Left colon (tissue), 2 donors: ENCODE results near the gene MEGF6. TPM values are rescaled to one million over a fixed set of nuclear protein-coding genes. Genes with fewer than 3 reads are reported as not detected.

Experiments
- ATAC-seq: fragments of 200-7000 bp; cut with Tn5 transposase; one replicate; pipeline ENCODE4 v1.9.1; 2020; ENCODE audit warnings: mild to moderate bottlenecking, moderate library complexity
- DNase-seq, 2 donors: peaks; one replicate each; pipeline ENCODE4 v3.0.0-alpha.2; 2020
- intact Hi-C, 2 donors: fragments of 100-400 bp; cut with DNase I in 1 of 2; cut with micrococcal nuclease in 1 of 2; formaldehyde crosslinking; loops; one replicate each; pipeline versions ENCODE4 v1.11.2 to v1.14.0; 2022; cut with DNase I, micrococcal nuclease
- total RNA-seq, 2 donors: library from RNA; stranded (reverse); fragmentation: NEBNext Ultra II Directional; extraction: Animal tissue kit (Norgen Biotek cat#: 25700); gene quantifications; one replicate each; pipeline ENCODE4 v1.2.1, GENCODE V29; 2021
- donor health status: DM: no; HTN: no; CAD: no.
- donor health status: DM: yes; HTN: yes; CAD: no.

The MEGF6 gene
- total RNA-seq, 2 donors from 2014 or later: 6.3 to 8.2 TPM

DNA sequence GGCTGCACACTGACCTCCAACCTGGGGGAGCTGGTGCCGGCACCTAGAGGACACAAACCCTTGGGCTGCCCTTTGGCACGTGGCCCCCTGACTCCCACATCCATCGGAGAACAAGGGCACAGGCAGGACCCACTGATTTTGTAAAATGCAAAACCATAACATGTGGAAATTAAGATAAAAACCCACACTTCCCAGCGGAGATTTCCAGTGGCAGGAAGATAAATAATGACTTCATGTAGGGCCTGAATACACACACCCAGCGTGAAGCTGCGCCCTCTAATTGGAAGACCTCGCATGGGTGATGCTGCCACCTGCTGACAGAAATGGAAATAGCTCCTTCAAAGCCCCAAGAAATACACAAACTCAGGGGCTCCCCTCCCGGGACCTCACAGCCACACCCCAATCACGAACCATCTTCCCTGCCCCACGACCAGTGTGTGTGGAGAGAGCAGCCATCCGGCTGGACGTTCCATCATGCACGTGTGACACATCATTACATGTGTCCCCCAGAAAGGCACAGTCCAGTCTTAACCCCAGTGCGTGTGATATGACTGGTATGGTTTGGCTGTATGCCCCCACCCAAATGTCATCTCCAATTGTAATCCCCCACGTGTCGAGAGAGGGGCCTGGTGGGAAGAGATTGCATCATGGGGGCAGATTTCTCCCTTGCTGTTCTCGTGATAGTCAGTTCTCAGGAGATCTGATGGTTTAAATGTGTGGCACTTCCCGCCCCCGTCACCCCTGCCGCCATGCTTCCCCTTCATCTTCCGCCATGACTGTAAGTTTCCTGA is 7.8 kb upstream of the MEGF6 start:
- intact Hi-C loops: loop anchor here in 1 of 2 donors (5.0 kb wide), 2 partner anchors 52 to 132 kb away; no protein-coding TSS in a partner anchor
- ATAC-seq (peak; percentile 84), DNase-seq (peak; percentile 68 to 80)

DNA sequence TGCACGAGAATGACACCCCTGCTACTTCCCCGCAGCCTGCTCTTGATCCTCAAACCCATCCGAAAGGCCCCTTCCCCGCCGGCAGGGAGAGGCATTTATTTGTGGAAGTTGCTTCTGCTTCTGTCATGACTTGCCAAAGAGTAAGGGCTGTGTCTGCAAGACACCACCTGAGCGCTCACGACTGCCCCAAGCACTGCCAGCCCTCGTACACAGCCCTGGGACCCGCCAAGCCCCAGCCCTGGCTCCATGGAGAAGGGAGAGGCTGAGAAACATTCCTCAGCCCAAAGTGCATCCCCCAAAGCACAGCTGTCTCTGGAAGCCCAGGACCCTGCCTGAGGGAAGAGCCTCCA is 7.2 kb upstream of the MEGF6 start:
- DNase-seq: no peak
- peak; percentile 2 for ATAC-seq
- intact Hi-C loops: loop anchor here in 1 of 2 donors (5.0 kb wide), 2 partner anchors 51 to 131 kb away; no protein-coding TSS in a partner anchor

DNA sequence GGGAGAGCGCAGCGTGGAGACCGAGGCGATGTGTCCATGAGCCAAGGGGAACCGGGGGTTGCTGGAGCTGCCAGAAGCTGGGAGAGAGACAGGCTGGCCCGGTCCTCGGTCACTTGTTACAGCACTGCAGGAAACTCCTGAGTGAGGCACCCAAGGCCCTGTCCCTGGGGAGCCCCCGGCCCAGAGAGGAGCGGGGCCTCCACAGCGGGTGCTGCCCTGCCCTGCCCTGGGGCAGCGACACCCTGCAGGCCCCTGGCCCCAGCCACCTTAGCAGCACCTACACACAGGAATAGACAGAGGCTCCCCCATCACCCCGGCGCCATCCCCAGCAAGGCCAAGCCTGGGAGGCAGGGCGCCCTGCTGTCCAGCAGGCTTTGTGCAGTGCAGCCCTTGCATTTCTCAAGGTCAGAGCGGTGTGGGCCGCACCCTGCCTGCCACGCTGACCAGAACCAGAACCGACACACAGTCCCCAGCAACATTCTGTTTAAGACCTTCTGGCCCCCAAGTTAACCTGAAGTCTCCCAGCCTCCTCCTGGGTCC is 6.6 kb upstream of the MEGF6 start:
- DNase-seq: no peak
- ATAC-seq: no peak
- intact Hi-C loops: loop anchor here in 1 of 2 donors (5.0 kb wide), 2 partner anchors 51 to 131 kb away; no protein-coding TSS in a partner anchor

GRCh38 chr1:3616861-3617260 is 5.6 kb upstream of the MEGF6 start:
- intact Hi-C loops: loop anchor here in 1 of 2 donors (5.0 kb wide), 2 partner anchors 50 to 130 kb away; no protein-coding TSS in a partner anchor
- DNase-seq: no peak
- ATAC-seq: no peak

DNA sequence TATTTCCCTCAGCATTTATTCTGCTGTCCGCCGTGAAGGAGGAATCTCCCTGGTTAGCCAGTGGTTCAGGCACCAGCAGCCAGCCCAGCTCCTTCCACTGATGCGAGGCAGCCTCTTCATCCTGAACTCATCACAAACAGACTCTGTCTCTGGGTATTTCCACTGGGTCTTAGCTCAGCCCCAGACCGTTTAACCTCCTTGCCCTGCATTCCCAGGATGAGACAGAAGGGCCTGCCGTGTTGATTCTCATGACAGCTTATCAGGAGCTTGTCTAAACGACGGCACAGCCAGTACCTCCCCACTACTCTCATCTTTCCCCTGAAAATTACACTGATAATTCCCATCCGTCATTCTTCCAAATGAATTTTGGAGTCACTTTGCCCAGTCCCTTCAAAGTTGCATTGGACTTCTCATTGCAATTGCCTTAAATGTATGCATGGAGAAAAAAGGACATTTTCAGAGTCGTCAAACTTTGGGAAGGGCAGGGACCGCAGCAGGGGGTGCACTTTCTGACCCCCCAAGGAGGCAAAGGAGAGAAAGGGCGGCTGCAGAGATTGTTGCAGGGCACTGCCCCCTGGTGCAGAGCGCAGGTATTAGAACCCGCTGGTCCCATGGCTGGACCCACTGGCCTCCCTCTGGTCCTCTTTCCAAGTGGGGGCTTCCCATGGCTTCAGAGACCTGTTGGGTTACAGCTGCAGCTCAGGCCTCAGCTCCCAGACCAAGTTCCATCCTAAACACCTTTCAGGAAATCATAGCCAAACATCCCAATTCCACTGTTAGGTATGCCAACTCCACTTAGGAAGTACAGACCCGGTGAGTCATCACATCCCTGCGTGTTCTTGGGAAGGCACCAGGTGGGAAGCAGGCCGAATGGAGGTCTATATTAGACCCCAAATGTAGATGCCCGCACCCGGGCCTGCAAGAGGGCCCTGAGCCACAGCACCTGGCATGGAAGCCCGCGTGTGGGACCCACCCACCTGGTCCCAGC is 3.7 kb upstream of the MEGF6 start:
- no peak for DNase-seq
- peak; percentile 30 for ATAC-seq
- intact Hi-C loops: loop anchor here in 1 of 2 donors (5.0 kb wide), 2 partner anchors 48 to 128 kb away; no protein-coding TSS in a partner anchor

GRCh38 chr1:3612123-3612522 is 815 bp upstream of the MEGF6 start:
- DNase-seq (no peak), ATAC-seq (no peak)
- intact Hi-C loops: no loop called here

- ATAC-seq (no peak), DNase-seq (no peak)
- intact Hi-C loops: no loop called here
Observed at GRCh38 chr1:3610527-3611169, 660 bp downstream of the MEGF6 start.

- intact Hi-C loops: no loop called here
- ATAC-seq (no peak), DNase-seq (no peak)
Observed at GRCh38 chr1:3609769-3610526, 1.4 kb downstream of the MEGF6 start.

DNA sequence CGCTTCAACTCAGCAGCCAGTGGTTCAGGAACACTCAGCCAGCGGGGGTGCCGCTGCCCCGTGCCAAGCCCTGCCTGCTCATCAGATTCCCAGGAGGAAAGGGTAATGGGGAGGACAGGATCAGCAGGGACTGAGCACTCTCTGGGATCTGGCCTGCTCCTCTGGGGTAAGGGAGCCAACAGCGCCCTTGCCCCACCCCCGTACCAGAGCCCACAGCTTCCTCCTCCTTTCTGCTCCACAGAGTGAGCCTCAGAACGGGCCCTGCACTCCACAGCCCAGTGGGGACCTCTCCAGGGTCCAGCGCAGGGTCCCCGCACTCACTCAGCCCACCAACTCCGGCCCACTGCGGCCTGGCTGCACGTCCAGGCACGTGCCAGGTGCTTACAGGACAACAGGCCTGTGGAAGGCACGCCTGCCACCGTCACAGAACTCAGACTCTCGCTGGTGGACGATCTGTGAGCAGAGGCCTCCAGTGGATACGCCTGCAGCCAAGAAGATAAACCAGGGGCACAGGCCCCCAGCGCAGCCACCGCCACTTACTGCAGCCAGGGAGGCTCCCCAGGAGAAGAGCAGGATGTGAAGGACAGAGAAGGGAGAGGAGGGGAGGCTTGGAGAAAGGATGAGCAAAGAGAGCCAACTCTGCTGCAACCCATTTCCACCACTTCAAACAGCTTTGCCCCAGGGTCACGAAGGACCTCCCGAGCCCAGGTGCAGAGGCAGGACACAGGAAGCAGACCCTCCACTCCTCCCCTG is 2.1 kb downstream of the MEGF6 start:
- intact Hi-C loops: no loop called here
- no peak for ATAC-seq
- no peak for DNase-seq

DNA sequence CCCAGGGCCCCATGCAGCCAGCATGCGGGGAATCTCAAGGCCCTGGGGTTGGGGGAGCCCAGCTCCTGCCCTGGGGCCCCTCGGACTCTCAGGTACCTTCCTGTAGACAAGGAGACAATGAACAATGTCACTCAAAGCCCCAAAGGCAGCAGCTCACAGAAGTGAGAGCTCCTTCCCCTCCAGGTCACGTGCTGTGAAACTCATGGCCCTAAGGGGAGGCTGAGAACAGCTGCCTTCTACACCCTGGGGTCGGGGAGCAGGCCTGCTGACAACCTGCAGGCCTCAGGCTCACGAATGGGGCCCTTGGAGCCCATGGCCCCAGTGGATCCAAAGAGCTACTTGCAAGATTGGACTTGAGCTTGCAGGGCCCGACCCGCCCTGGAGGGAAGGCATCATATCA is 3.2 kb downstream of the MEGF6 start:
- DNase-seq: no peak
- ATAC-seq: no peak
- intact Hi-C loops: no loop called here

DNA sequence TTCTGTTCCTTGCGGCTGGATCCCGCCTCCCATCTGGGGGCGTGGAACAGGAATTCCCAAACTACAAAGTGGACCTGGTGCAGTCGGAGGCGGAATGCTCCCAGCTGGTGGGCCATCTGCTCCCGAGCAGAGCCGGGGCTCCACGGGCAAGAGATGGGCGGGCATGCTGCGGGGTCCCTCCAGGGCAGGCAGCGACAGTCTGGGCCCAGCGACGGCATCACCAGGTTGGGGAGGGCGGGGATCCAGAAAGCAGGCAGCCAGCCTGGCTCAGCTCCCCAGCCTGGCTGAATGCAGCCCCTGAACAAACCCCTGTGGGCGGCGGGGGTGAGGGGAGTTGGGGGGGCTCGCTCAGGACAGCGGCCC is 3.6 kb downstream of the MEGF6 start:
- DNase-seq (no peak), ATAC-seq (no peak)
- intact Hi-C loops: no loop called here

DNA sequence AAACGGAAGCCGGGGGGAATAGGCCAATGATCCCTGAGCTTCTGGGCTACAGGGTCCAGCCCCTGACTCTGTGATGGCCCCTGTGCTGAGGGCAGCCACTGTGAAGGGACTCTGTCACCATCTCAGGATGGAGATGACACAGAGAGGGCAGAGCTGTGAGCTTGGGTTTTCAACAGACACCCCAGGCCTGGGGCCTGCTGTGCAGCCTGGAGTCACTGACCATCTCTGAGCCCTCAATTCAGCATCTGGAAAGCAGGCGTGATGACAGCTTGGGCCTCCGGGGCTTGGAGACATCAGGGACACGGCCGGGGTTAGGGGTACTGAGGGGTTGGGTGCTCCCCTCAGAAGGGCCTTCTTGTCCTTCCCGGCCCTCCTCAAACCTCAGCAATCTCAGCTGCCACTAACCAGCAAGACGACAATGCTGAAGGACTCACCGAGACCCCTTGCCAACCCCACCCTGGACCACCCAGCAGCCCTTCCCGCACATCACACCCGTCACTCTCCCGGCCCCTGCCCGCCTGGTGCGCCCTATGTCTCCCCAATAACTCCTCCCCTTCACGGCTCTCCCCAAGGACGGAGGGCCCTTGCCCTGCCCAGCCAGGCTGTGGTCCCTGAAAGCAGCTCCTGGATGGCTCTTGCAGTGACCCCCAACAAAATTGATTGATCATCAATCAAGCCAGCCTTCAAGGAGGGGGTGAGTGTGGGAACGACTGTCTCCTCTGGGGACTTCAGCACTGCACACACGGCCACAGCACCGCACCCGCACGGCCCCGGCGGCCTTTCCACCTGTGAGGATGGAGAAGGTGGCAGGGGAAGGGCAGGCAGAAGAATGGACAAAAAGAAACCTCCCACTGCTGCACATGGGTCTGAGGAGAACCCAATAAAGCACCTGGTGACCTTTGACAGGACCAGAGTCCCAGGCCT is 4.3 kb downstream of the MEGF6 start:
- no peak for DNase-seq
- no peak for ATAC-seq
- intact Hi-C loops: no loop called here

DNA sequence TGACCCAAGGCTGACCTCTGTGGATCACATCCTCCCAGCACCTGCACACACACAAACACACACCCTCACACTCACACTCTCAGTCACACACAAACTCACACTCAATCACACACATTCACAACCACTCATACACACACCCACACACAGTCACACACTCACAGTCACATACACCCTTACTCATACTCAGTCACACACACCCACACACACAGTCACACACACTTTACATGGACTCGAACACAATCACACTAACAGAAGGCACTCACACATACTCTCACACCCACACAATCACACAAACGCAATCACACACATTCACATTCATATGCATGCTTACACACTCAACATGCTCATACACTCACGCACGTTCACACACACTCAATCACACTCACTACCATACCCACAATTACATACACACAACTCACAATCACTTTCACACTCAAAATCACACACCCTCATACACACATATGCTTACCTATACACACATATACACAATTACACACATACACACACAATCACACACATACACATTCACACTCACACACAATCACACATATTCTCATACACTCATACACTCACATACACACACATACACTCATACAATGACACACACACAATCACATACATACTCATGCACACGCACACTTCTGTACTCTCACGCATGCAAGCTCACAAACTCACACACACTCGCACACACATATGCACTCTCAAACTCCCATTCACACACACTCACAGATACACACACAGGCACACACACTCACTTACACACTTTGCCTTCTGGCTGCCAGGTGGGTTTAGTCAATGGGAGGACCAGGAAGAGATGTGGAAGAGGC is 6.1 kb downstream of the MEGF6 start:
- intact Hi-C loops: no loop called here
- DNase-seq (no peak), ATAC-seq (no peak)

- intact Hi-C loops: no loop called here
- DNase-seq: no peak
- ATAC-seq: no peak
Observed at GRCh38 chr1:3604468-3604974, 6.8 kb downstream of the MEGF6 start.
